Measurements from ENCODE around the gene DEFB125. TPM values are rescaled to one million over a fixed set of nuclear protein-coding genes. Genes with fewer than 3 reads are reported as not detected.
"Not testable (repeated sequence)": the region's sequence is repeated elsewhere in the genome, so short reads cannot be mapped to it uniquely, and the experiment has no call there.

DEFB125 gene
- total and polyA plus RNA-seq, 4 donors: not detected

- Histone ChIP-seq H3K36me3 (ENCODE audit: control insufficient read depth, insufficient read depth, low read length) (no peaks in the 10 kb centered on the region), H3K27me3 (ENCODE audit: control insufficient read depth, insufficient read depth, low read length) (no peaks in the 10 kb centered on the region), H3K4me3 (ENCODE audit: low read depth, low read length) (no peak overlapping the region), H3K27ac (ENCODE audit: low read depth, low read length) (no peak overlapping the region), H3K9me3 (ENCODE audit: control insufficient read depth, insufficient read depth, low read length) (peaks cover 3% of the 10 kb centered on the region), H3K4me1 (ENCODE audit: control insufficient read depth, insufficient read depth, low read length) (no peaks in the 10 kb centered on the region)
- 68% methylated on average over 4 of the region's 4 CpGs for WGBS (ENCODE audit: insufficient coverage)
- no peak for DNase-seq (ENCODE audit: low read depth in 4 of 6, low spot score in 6 of 6)
These were observed 7.9 kb upstream of the DEFB125 start for GRCh38 chr20:79565-79964.

- Histone ChIP-seq H3K4me1 (ENCODE audit: control insufficient read depth, insufficient read depth, low read length) (no peaks in the 10 kb centered on the region), H3K27ac (ENCODE audit: low read depth, low read length) (no peak overlapping the region), H3K27me3 (ENCODE audit: control insufficient read depth, insufficient read depth, low read length) (no peaks in the 10 kb centered on the region), H3K36me3 (ENCODE audit: control insufficient read depth, insufficient read depth, low read length) (no peaks in the 10 kb centered on the region), H3K9me3 (ENCODE audit: control insufficient read depth, insufficient read depth, low read length) (no peaks in the 10 kb centered on the region), H3K4me3 (ENCODE audit: low read depth, low read length) (no peak overlapping the region)
- no peak for DNase-seq (ENCODE audit: low read depth in 4 of 6, low spot score in 6 of 6)
These were observed 3.2 kb downstream of the DEFB125 start for GRCh38 chr20:90651-91050.

- H3K36me3 ChIP-seq (ENCODE audit: control insufficient read depth, insufficient read depth, low read length): no peaks in the 10 kb centered on the region
- DNase-seq (ENCODE audit: low read depth in 4 of 6, low spot score in 6 of 6): no peak
- H3K4me1 ChIP-seq (ENCODE audit: control insufficient read depth, insufficient read depth, low read length): no peaks in the 10 kb centered on the region
- H3K27ac ChIP-seq (ENCODE audit: low read depth, low read length): no peak overlapping the region
- no peaks in the 10 kb centered on the region for H3K9me3 ChIP-seq (ENCODE audit: control insufficient read depth, insufficient read depth, low read length)
- H3K27me3 ChIP-seq (ENCODE audit: control insufficient read depth, insufficient read depth, low read length): no peaks in the 10 kb centered on the region
- H3K4me3 ChIP-seq (ENCODE audit: low read depth, low read length): no peak overlapping the region
These were observed 6.2 kb downstream of the DEFB125 start for GRCh38 chr20:93641-94040.

- Histone ChIP-seq H3K27me3 (ENCODE audit: control insufficient read depth, insufficient read depth, low read length) (no peaks in the 10 kb centered on the region), H3K36me3 (ENCODE audit: control insufficient read depth, insufficient read depth, low read length) (no peaks in the 10 kb centered on the region), H3K4me1 (ENCODE audit: control insufficient read depth, insufficient read depth, low read length) (no peaks in the 10 kb centered on the region), H3K9me3 (ENCODE audit: control insufficient read depth, insufficient read depth, low read length) (no peaks in the 10 kb centered on the region), H3K4me3 (ENCODE audit: low read depth, low read length) (no peak overlapping the region), H3K27ac (ENCODE audit: low read depth, low read length) (no peak overlapping the region)
- WGBS (ENCODE audit: insufficient coverage): 100% methylated on average over 1 of the region's 4 CpGs
- no peak for DNase-seq (ENCODE audit: low read depth in 4 of 6, low spot score in 6 of 6)
These were observed 7.7 kb downstream of the DEFB125 start for GRCh38 chr20:95215-95614.

GRCh38 chr20:97691-98090 lies 10.2 kb downstream of the DEFB125 start:
- DNase-seq (ENCODE audit: low read depth in 4 of 6, low spot score in 6 of 6): not testable (repeated sequence)
- no CpG with 5 or more reads among the region's 5 CpGs for WGBS (ENCODE audit: insufficient coverage)

GRCh38 chr20:101975-102374 lies 14.5 kb downstream of the DEFB125 start:
- no peak for DNase-seq (ENCODE audit: low read depth in 4 of 6, low spot score in 6 of 6)
- H3K4me1 ChIP-seq (ENCODE audit: control insufficient read depth, insufficient read depth, low read length): no peaks in the 10 kb centered on the region
- H3K4me3 ChIP-seq (ENCODE audit: low read depth, low read length): no peak overlapping the region
- H3K27ac ChIP-seq (ENCODE audit: low read depth, low read length): no peak overlapping the region
- peaks cover 2% of the 10 kb centered on the region for H3K27me3 ChIP-seq (ENCODE audit: control insufficient read depth, insufficient read depth, low read length)
- H3K9me3 ChIP-seq (ENCODE audit: control insufficient read depth, insufficient read depth, low read length): no peaks in the 10 kb centered on the region
- no peaks in the 10 kb centered on the region for H3K36me3 ChIP-seq (ENCODE audit: control insufficient read depth, insufficient read depth, low read length)

More at GRCh38 chr20:97691-98090, 10.2 kb downstream of the DEFB125 start:
- H3K36me3 ChIP-seq (ENCODE audit: control insufficient read depth, insufficient read depth, low read length); H3K4me1 ChIP-seq (ENCODE audit: control insufficient read depth, insufficient read depth, low read length); H3K9me3 ChIP-seq (ENCODE audit: control insufficient read depth, insufficient read depth, low read length); H3K27me3 ChIP-seq (ENCODE audit: control insufficient read depth, insufficient read depth, low read length); H3K27ac ChIP-seq (ENCODE audit: low read depth, low read length); H3K4me3 ChIP-seq (ENCODE audit: low read depth, low read length): not testable (repeated sequence)

GRCh38 chr20:103456-103855 lies 16.0 kb downstream of the DEFB125 start:
- DNase-seq (ENCODE audit: low read depth in 4 of 6, low spot score in 6 of 6): no peak
- peaks cover 2% of the 10 kb centered on the region for H3K27me3 ChIP-seq (ENCODE audit: control insufficient read depth, insufficient read depth, low read length)
- no peak overlapping the region for H3K27ac ChIP-seq (ENCODE audit: low read depth, low read length)
- no peaks in the 10 kb centered on the region for H3K4me1 ChIP-seq (ENCODE audit: control insufficient read depth, insufficient read depth, low read length)
- H3K4me3 ChIP-seq (ENCODE audit: low read depth, low read length): no peak overlapping the region
- WGBS (ENCODE audit: insufficient coverage): 84% methylated on average over 5 of the region's 5 CpGs
- no peaks in the 10 kb centered on the region for H3K9me3 ChIP-seq (ENCODE audit: control insufficient read depth, insufficient read depth, low read length)
- no peaks in the 10 kb centered on the region for H3K36me3 ChIP-seq (ENCODE audit: control insufficient read depth, insufficient read depth, low read length)

- no peak for DNase-seq (ENCODE audit: low read depth in 4 of 6, low spot score in 6 of 6)
- Histone ChIP-seq H3K4me3 (ENCODE audit: low read depth, low read length) (no peak overlapping the region), H3K4me1 (ENCODE audit: control insufficient read depth, insufficient read depth, low read length) (no peaks in the 10 kb centered on the region), H3K27ac (ENCODE audit: low read depth, low read length) (no peak overlapping the region), H3K36me3 (ENCODE audit: control insufficient read depth, insufficient read depth, low read length) (no peaks in the 10 kb centered on the region), H3K9me3 (ENCODE audit: control insufficient read depth, insufficient read depth, low read length) (peaks cover 1% of the 10 kb centered on the region), H3K27me3 (ENCODE audit: control insufficient read depth, insufficient read depth, low read length) (no peaks in the 10 kb centered on the region)
These were observed 24.9 kb downstream of the DEFB125 start for GRCh38 chr20:112396-112795.

- H3K36me3 ChIP-seq (ENCODE audit: control insufficient read depth, insufficient read depth, low read length): no peaks in the 10 kb centered on the region
- no peak overlapping the region for H3K4me3 ChIP-seq (ENCODE audit: low read depth, low read length)
- H3K9me3 ChIP-seq (ENCODE audit: control insufficient read depth, insufficient read depth, low read length): peaks cover 2% of the 10 kb centered on the region
- H3K4me1 ChIP-seq (ENCODE audit: control insufficient read depth, insufficient read depth, low read length): no peaks in the 10 kb centered on the region
- H3K27me3 ChIP-seq (ENCODE audit: control insufficient read depth, insufficient read depth, low read length): no peaks in the 10 kb centered on the region
- H3K27ac ChIP-seq (ENCODE audit: low read depth, low read length): no peak overlapping the region
- DNase-seq (ENCODE audit: low read depth in 4 of 6, low spot score in 6 of 6): no peak
These were observed 30.0 kb downstream of the DEFB125 start for GRCh38 chr20:117518-117917.

GRCh38 chr20:129786-130323 lies 42.4 kb downstream of the DEFB125 start:
- H3K9me3 ChIP-seq (ENCODE audit: control insufficient read depth, insufficient read depth, low read length); DNase-seq (ENCODE audit: low read depth in 4 of 6, low spot score in 6 of 6); H3K4me1 ChIP-seq (ENCODE audit: control insufficient read depth, insufficient read depth, low read length); H3K27ac ChIP-seq (ENCODE audit: low read depth, low read length); H3K27me3 ChIP-seq (ENCODE audit: control insufficient read depth, insufficient read depth, low read length); H3K36me3 ChIP-seq (ENCODE audit: control insufficient read depth, insufficient read depth, low read length); H3K4me3 ChIP-seq (ENCODE audit: low read depth, low read length): not testable (repeated sequence)
- WGBS (ENCODE audit: insufficient coverage): 88% methylated on average over 19 of the region's 28 CpGs

All from spinal cord (tissue), 10 donors.